ENCODE data around the gene REEP5. TPM values are rescaled to one million over a fixed set of nuclear protein-coding genes. Genes with fewer than 3 reads are reported as not detected.

REEP5 gene
- total RNA-seq, 4 donors from 2014 or later = 25.5 to 60.8 (median 36.1) TPM

- Histone ChIP-seq H3K9me3 (no peaks in the 10 kb centered on the region), H3K36me3 (no peaks in the 10 kb centered on the region), H3K4me1 (no peaks in the 10 kb centered on the region), H3K4me3 (no peak overlapping the region), H3K27me3 (no peaks in the 10 kb centered on the region), H3K27ac (no peak overlapping the region)
- WGBS, 2 donors = 75 to 83% methylated on average over 5 of the region's 5 CpGs
- DNase-seq = no peak
- TF ChIP-seq POLR2A (IDR thresholded peaks at IDR 0.05) (no peak), CTCF (IDR thresholded peaks at IDR 0.05) (no peak)
- intact Hi-C loops (cut with DNase I) = loop anchor here (10.0 kb wide), 1 partner anchor 292 kb away; no protein-coding TSS in a partner anchor
These were observed 75.5 kb downstream of the REEP5 start for GRCh38 chr5:112846556-112846955.

GRCh38 chr5:112844489-112844888, 77.5 kb downstream of the REEP5 start:
- Histone ChIP-seq H3K36me3 (peaks cover 0 to 11% (median 0%) of the 10 kb centered on the region in 3 donors), H3K27me3 (no peaks in the 10 kb centered on the region), H3K4me1 (no peaks in the 10 kb centered on the region), H3K27ac (no peak overlapping the region), H3K9me3 (no peaks in the 10 kb centered on the region), H3K4me3 (no peak overlapping the region)
- intact Hi-C loops (cut with DNase I) = loop anchor here (10.0 kb wide), 1 partner anchor 290 kb away; no protein-coding TSS in a partner anchor
- no peak for TF ChIP-seq CTCF (IDR thresholded peaks at IDR 0.05)
- TF ChIP-seq POLR2A (IDR thresholded peaks at IDR 0.05) = no peak
- 60 to 82% methylated on average over 1 of the region's 1 CpG for WGBS, 2 donors
- DNase-seq = no peak

GRCh38 chr5:112833971-112834370, 88.1 kb downstream of the REEP5 start:
- Histone ChIP-seq H3K27me3 (no peaks in the 10 kb centered on the region), H3K9me3 (no peaks in the 10 kb centered on the region), H3K27ac (no peak overlapping the region), H3K4me1 (no peaks in the 10 kb centered on the region), H3K4me3 (no peak overlapping the region), H3K36me3 (peaks cover 0 to 88% (median 15%) of the 10 kb centered on the region in 3 donors)
- no peak for DNase-seq
- TF ChIP-seq POLR2A (IDR thresholded peaks at IDR 0.05) = no peak
- no peak for TF ChIP-seq CTCF (IDR thresholded peaks at IDR 0.05)
- intact Hi-C loops (cut with DNase I) = no loop called here
- 96 to 97% methylated on average over 11 to 13 of the region's 13 CpGs for WGBS, 2 donors

GRCh38 chr5:112830378-112830777, 91.6 kb downstream of the REEP5 start:
- TF ChIP-seq CTCF (IDR thresholded peaks at IDR 0.05) (no peak), POLR2A (IDR thresholded peaks at IDR 0.05) (no peak)
- H3K9me3 ChIP-seq = no peaks in the 10 kb centered on the region
- peaks cover 0 to 87% (median 17%) of the 10 kb centered on the region in 3 donors for H3K36me3 ChIP-seq
- H3K4me3 ChIP-seq = no peak overlapping the region
- H3K27ac ChIP-seq = no peak overlapping the region
- no peaks in the 10 kb centered on the region for H3K4me1 ChIP-seq
- intact Hi-C loops (cut with DNase I) = no loop called here
- no peaks in the 10 kb centered on the region for H3K27me3 ChIP-seq
- no peak for DNase-seq
- WGBS, 2 donors = 93 to 96% methylated on average over 2 of the region's 2 CpGs

Other genes with a start within 250 kb of the REEP5 start
- 10 to 100 TPM; 34.7 to 75.0 (median 58.1) TPM for gene APC, start 184.3 kb downstream of the REEP5 start, total RNA-seq
- gene SRP19, start 60.9 kb downstream of the REEP5 start, total RNA-seq = 10 to 100 TPM; 34.3 to 81.0 (median 52.5) TPM
- gene DCP2, start 54.6 kb upstream of the REEP5 start, total RNA-seq = 10 to 100 TPM in 3 of 4 donors, 1 to 10 TPM in 1; 9.0 to 24.9 (median 17.4) TPM

Measured in esophagus squamous epithelium (tissue), 5 donors.